ENCODE data around the gene KDM6B. TPM values are rescaled to one million over a fixed set of nuclear protein-coding genes. Genes with fewer than 3 reads are reported as not detected.
A peak's percentile ranks its signal among the peaks of the same experiment; 100 is the strongest.

Gene KDM6B
- total RNA-seq, 1 donor from 2014 or later, result 15.1 TPM

- FAIRE-seq (no peak), DNase-seq (ENCODE audit: low spot score in 2 of 2) (no peak)
Measured at GRCh38 chr17:7818746-7819645, 15.0 kb upstream of the KDM6B start.

GRCh38 chr17:7820231-7820630, 13.8 kb upstream of the KDM6B start:
- no peak for DNase-seq (ENCODE audit: low spot score in 2 of 2)
- FAIRE-seq, result no peak

- FAIRE-seq, result no peak
- DNase-seq (ENCODE audit: low spot score in 2 of 2), result no peak
Measured at GRCh38 chr17:7822126-7822525, 11.9 kb upstream of the KDM6B start.

- DNase-seq (ENCODE audit: low spot score in 2 of 2), result no peak
- FAIRE-seq, result no peak
Measured at GRCh38 chr17:7823581-7824001, 10.4 kb upstream of the KDM6B start.

GRCh38 chr17:7824021-7824924, 9.7 kb upstream of the KDM6B start:
- FAIRE-seq, result no peak
- no peak for DNase-seq (ENCODE audit: low spot score in 2 of 2)

- DNase-seq (ENCODE audit: low spot score in 2 of 2), result peak in 1 of 2 donors; percentile 55
- no peak for FAIRE-seq
Measured at GRCh38 chr17:7825206-7825990, 8.6 kb upstream of the KDM6B start.

GRCh38 chr17:7830616-7831015, 3.4 kb upstream of the KDM6B start:
- FAIRE-seq (no peak), DNase-seq (ENCODE audit: low spot score in 2 of 2) (no peak)

GRCh38 chr17:7831233-7831632, 2.8 kb upstream of the KDM6B start:
- DNase-seq (ENCODE audit: low spot score in 2 of 2) (no peak), FAIRE-seq (no peak)

GRCh38 chr17:7832431-7832830, 1.6 kb upstream of the KDM6B start:
- DNase-seq (ENCODE audit: low spot score in 2 of 2) (no peak), FAIRE-seq (no peak)

GRCh38 chr17:7833011-7833794, 814 bp upstream of the KDM6B start:
- DNase-seq (ENCODE audit: low spot score in 2 of 2) (no peak), FAIRE-seq (no peak)

- FAIRE-seq (no peak), DNase-seq (ENCODE audit: low spot score in 2 of 2) (no peak)
Measured at GRCh38 chr17:7834542-7834956, 532 bp downstream of the KDM6B start.

GRCh38 chr17:7834957-7835813, 1.2 kb downstream of the KDM6B start:
- no peak for FAIRE-seq
- peak; percentile 96 to 98 for DNase-seq (ENCODE audit: low spot score in 2 of 2)

GRCh38 chr17:7835814-7836595, 2.0 kb downstream of the KDM6B start:
- FAIRE-seq, result no peak
- peak in 1 of 2 donors; percentile 72 for DNase-seq (ENCODE audit: low spot score in 2 of 2)

- no peak for FAIRE-seq
- peak in 1 of 2 donors; percentile 73 for DNase-seq (ENCODE audit: low spot score in 2 of 2)
Measured at GRCh38 chr17:7836596-7837407, 2.8 kb downstream of the KDM6B start.

- DNase-seq (ENCODE audit: low spot score in 2 of 2) (no peak), FAIRE-seq (no peak)
Measured at GRCh38 chr17:7837408-7838088, 3.5 kb downstream of the KDM6B start.

All from frontal cortex (tissue), 4 donors.